ES-I3 (cell line): ENCODE measurements around the gene ST6GALNAC3.
"Not testable (repeated sequence)": the region's sequence is repeated elsewhere in the genome, so short reads cannot be mapped to it uniquely, and the experiment has no call there.

Experiments
- H3K36me3 ChIP-seq: 2 replicates; pipeline ENCODE4 v1.6.1; 2013; ENCODE audit warnings: mild to moderate bottlenecking, low read length, control low read depth, moderate library complexity; ENCODE audit not compliant: insufficient read depth
- H3K4me1 ChIP-seq: 2 replicates; pipeline ENCODE4 v1.6.1; 2013; ENCODE audit warnings: mild to moderate bottlenecking, control low read depth, low read length; ENCODE audit not compliant: insufficient read depth
- H3K9ac ChIP-seq: 2 replicates; pipeline ENCODE4 v1.6.1; 2013; ENCODE audit warnings: low read depth, mild to moderate bottlenecking, low read length, moderate library complexity
- H3K9me3 ChIP-seq: 2 replicates; pipeline ENCODE4 v1.6.1; 2013; ENCODE audit warnings: mild to moderate bottlenecking, low read length, moderate library complexity; ENCODE audit not compliant: control insufficient read depth, insufficient read depth

The ST6GALNAC3 gene

DNA sequence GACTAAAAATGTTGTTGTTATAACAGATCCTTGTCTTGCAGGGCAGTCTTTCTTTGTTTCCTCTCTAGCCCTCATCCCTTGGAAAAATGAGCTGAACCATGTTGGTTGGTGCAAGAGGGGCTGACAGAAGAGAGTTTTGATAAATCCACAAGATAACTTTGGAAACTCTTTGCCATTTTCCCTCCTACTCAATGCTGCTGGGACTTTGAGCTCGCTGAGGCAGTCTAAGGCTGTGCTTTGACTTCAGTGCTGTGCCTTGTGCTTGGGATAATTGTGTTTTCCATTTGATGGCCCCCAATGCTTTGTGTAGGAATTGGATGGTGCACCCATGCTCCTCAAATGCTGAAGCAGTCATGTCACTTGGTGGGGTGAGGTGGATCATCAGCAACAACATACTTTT, 31.7 kb downstream of the ST6GALNAC3 start:
- no peaks in the 10 kb centered on the region for H3K9me3 ChIP-seq
- no peaks in the 10 kb centered on the region for H3K4me1 ChIP-seq
- no peaks in the 10 kb centered on the region for H3K36me3 ChIP-seq
- H3K9ac ChIP-seq = no peak overlapping the region

DNA sequence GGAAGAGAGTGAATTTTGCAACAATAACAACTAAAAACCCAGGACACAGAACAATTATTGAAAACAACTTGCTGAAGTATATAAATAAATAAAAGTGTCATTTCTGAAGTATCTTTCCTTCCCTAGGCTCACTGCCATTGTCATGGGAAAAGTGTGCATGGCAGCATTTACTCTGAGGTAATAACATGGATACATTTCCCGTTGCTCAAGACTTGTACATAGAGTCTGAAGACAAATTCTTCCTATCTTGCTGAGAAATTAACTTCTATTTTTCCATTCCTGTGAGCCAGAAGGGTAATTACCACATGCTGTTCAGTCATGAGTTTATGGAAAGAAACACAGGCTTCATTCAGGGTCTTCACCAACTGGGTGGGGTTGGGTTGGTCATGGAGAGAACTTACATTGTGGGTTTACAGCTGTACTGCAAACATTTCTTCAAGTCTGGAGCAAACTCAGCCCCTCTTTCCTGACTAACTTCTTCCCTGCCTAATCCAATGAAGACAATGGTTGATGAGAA, 32.2 kb downstream of the ST6GALNAC3 start:
- no peaks in the 10 kb centered on the region for H3K9me3 ChIP-seq
- no peaks in the 10 kb centered on the region for H3K4me1 ChIP-seq
- H3K9ac ChIP-seq = no peak overlapping the region
- no peaks in the 10 kb centered on the region for H3K36me3 ChIP-seq

DNA sequence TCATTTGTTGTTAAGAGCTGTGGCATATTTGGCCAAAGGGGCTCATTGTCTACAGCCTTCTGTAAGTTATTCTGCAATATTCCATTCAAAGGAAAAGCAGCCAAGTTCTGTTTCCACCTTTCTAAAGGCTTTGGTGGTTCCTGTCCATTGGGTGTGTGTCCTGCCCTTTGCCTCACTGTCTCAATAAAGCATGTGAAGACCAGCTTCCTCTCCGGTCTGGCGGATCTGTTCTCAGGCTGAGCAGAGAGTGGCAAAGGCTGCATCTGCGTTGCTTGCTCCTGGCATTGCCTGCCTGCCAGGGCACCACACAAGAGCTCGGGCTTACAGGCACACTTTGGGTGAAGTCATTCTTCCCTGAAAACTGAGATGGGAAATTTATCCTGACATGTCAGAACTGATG, 34.9 kb downstream of the ST6GALNAC3 start:
- H3K9ac ChIP-seq = no peak overlapping the region
- no peaks in the 10 kb centered on the region for H3K4me1 ChIP-seq
- H3K9me3 ChIP-seq = no peaks in the 10 kb centered on the region
- no peaks in the 10 kb centered on the region for H3K36me3 ChIP-seq

DNA sequence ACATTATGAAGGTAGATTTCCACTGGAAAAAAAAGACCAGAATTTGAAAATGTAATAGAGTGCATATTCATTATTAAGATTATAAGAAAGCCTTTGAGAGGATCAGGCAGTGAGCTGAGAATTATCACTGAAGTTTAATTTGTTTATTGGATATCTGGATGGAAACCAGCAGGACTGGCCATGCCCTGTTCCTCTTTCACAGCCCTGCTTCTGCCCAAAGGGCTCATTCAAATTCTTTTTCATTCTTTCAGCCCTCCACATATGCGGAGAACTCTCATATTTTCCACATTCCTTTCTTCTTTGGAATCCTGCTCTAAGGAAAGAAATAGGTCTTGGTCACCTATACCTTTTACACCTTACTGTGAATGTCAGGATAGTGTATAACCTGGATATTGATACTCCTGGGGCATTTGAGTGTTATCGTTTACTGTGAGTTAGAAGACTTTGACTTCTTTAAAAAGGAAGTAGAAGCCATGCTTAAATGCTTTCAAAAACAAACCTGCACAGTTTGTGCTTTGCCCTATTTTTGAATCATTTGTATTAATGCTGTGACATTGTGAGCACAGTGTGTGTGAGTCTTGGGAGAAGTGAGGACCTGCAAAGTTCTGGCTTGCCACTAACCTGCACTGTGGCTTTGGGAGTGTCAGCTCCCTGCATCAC, 35.5 kb downstream of the ST6GALNAC3 start:
- Histone ChIP-seq H3K9ac (no peak overlapping the region), H3K9me3 (no peaks in the 10 kb centered on the region), H3K4me1 (no peaks in the 10 kb centered on the region), H3K36me3 (no peaks in the 10 kb centered on the region)

DNA sequence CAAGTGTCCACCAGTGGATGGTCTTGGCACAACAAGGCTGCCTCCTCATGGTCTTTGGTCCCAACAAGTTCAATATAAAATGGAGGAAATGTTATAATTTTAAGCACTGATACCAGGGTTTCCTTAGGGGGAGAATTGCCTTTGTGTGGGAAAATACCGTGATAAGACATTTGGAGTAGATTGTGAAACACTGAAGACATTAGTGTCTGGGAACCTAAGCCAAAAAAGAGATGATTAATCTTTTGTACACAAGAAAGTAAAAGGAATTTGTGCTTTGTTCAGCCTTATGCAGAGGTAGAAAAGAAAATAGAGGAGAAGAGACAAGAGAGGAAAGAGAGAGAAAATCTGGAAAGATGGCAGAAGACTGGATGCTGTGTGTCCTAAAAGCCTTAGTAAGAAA, 36.1 kb downstream of the ST6GALNAC3 start:
- Histone ChIP-seq H3K9ac (no peak overlapping the region), H3K4me1 (no peaks in the 10 kb centered on the region), H3K9me3 (no peaks in the 10 kb centered on the region), H3K36me3 (no peaks in the 10 kb centered on the region)

DNA sequence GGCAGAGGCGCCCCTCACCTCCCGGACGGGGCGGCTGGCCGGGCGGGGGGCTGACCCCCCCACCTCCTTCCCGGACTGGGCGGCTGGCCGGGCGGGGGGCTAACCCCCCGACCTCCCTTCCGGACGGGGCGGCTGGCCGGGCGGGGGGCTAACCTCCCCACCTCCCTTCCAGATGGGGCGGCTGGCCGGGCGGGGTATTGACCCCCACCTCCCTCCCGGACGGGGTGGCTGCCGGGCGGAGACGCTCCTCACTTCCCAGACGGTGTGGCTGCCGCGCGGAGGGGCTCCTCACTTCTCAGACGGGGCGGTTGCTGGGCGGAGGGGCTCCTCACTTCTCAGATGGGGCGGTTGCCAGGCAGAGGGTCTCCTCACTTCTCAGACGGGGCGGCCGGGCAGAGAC, 37.8 kb downstream of the ST6GALNAC3 start:
- not testable (repeated sequence) for H3K36me3 ChIP-seq, H3K9me3 ChIP-seq, H3K9ac ChIP-seq, H3K4me1 ChIP-seq

DNA sequence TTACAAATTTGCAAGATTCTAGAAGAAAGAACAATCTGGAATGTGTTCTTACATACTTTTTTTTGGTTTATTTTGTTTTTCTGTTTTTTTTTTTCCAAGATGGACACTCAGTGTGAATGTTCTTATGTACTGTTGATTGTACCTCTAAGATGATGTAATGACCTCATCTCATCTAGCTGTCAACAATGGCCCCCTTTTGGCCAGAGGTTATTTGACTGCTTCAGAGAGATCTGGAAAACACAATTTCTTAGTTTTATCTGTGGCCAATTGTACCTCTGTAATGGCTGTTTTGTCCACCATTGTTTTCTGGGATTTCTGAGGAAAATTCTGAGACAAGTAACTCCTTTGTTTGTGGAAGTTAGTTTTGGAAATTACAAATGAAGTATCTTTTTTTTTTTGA, 38.9 kb downstream of the ST6GALNAC3 start:
- Histone ChIP-seq H3K9me3 (no peaks in the 10 kb centered on the region), H3K4me1 (no peaks in the 10 kb centered on the region), H3K36me3 (no peaks in the 10 kb centered on the region), H3K9ac (no peak overlapping the region)

DNA sequence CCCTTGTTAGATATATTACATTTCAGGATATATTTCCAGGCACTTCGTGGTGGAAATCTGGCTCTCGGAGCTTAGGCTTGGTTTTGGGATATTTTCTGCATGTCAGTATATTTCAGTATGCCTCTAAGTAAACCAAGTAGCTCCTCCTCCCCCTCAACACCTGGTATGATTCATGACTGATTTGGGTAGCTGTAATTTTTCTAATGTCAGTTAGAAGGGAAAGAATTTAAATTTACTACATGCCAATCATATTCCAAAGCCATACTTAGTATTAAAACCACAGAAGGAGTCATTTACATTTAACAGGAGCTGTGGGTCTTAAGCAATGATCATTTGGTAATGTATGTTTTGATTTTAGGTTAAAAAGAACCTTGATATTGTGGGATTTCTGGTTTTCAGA, 40.6 kb downstream of the ST6GALNAC3 start:
- H3K36me3 ChIP-seq = no peaks in the 10 kb centered on the region
- no peak overlapping the region for H3K9ac ChIP-seq
- H3K9me3 ChIP-seq = no peaks in the 10 kb centered on the region
- H3K4me1 ChIP-seq = no peaks in the 10 kb centered on the region

DNA sequence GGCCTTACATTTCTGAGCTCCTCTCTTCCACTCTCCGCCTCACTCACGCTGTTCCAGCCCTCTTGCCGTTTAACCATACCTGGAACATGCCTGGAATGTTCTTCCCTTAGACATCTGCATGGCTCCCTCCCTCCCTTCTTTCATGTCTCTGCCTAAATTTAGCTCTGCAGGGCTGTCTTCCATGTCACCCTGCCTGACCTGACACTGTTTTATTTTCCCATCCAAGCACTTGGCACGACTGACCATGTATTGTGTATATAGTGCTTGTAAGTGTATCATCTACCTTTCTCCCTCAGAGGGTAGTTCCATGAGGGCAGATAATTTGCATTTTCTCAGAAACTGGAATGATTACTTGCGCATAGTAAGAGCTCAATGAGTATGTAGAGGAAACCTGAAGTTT, 47.3 kb downstream of the ST6GALNAC3 start:
- Histone ChIP-seq H3K4me1 (no peaks in the 10 kb centered on the region), H3K36me3 (no peaks in the 10 kb centered on the region), H3K9ac (no peak overlapping the region), H3K9me3 (no peaks in the 10 kb centered on the region)

DNA sequence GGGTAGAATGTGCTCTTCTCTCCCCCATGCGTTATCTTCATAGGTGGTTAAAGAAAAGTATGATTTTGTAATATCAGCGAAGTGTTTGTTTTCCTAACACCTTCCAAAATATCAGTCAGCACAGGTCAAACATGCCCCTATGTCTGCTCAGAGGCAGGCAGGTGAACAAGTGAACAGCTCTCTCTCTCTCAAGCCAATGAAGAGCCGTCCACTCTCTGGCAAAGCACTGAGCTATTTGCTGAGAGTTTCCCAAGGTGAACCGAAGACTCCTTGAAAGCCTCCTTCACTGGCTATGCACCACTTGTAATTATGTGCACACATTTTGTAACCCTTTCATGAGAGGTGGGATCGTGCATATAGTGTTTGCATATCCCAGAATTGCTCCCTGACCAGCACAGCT, 47.7 kb downstream of the ST6GALNAC3 start:
- H3K36me3 ChIP-seq = no peaks in the 10 kb centered on the region
- H3K4me1 ChIP-seq = no peaks in the 10 kb centered on the region
- H3K9ac ChIP-seq = no peak overlapping the region
- H3K9me3 ChIP-seq = no peaks in the 10 kb centered on the region

DNA sequence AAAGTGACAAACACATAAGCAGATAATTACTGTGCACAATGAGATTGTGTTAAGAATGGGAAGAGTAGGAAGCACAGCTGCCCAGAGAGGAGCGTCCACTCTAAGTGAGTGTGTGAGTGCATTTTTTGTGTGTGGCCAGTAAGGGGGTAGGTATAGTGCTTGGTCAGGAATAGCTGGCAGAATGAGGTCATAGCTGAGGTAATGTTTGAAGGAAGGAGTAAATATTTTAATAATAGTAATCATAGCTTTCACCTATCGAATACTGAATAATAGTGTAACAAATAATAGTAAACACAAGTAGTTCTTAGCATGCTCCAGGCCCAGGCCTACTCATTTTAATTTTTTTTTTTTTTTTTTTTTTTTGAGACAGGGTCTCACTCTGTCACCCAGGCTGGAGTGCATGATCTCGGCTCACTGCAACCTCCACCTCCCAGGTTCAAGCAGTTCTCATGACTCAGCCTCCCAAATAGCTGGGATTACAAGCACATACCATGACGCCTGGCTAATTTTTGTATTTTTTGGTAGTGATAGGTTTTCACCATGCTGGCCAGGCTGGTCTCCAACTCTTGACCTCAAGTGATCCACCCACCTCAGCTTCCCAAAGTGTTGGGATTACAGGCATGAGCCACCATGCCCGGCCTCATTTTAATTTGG, 49.0 kb downstream of the ST6GALNAC3 start:
- not testable (repeated sequence) for H3K4me1 ChIP-seq, H3K36me3 ChIP-seq, H3K9ac ChIP-seq, H3K9me3 ChIP-seq

DNA sequence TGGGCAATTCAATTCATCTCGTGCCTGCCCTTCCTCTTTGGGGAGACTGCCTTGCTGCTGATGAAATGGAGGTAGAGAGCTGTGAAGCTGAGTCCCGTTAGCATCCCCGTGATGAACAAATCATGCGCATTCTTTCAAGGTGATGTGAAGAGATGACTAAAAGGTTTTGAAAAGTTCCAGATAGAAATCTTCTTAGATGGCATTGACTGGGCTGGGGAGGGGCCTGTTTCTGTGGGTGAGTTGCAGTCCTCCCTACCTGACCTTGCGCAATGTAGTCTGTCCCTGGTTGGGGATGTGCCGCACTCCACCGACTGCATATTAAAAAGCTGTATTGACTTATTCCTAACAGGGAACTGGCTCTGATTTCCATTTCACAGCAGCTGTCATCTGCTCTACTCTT, 49.6 kb downstream of the ST6GALNAC3 start:
- Histone ChIP-seq H3K36me3 (no peaks in the 10 kb centered on the region), H3K9ac (no peak overlapping the region), H3K9me3 (no peaks in the 10 kb centered on the region), H3K4me1 (no peaks in the 10 kb centered on the region)

DNA sequence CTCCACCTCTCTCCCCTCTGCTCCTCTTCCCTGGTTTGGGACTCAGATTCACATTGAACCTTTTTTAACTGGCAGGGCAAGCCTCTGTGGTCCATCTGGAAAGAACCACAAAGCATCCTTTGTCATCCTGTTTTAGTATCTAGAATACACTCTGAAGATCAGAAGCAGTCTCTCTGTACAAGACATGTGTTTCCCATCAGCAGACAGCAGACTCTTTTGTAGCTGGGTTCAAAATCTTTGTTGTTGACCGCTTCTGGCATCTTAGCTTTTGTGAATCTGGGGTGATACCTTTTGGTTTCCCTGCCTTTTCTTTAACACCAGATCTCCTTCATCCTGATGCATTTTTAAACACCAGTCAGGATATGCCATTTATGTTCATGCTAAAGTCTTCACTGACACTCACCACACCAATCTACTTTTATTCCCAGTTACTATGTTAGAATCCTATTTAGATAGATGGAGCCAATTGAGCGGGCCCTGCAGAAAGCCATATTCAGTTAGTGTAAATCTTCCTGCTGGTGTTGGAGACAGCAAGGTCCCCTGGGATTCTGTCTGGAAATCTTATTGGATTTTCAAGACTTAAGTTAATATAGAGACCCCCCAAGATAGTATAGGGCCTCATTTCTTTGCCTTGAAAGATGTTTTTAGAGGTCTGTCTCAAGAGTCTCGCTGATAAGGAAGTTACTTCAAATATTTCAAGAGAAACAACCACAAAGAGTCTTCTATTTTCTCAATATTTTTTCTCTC, 51.1 kb downstream of the ST6GALNAC3 start:
- Histone ChIP-seq H3K9ac (no peak overlapping the region), H3K4me1 (no peaks in the 10 kb centered on the region), H3K9me3 (no peaks in the 10 kb centered on the region), H3K36me3 (no peaks in the 10 kb centered on the region)

DNA sequence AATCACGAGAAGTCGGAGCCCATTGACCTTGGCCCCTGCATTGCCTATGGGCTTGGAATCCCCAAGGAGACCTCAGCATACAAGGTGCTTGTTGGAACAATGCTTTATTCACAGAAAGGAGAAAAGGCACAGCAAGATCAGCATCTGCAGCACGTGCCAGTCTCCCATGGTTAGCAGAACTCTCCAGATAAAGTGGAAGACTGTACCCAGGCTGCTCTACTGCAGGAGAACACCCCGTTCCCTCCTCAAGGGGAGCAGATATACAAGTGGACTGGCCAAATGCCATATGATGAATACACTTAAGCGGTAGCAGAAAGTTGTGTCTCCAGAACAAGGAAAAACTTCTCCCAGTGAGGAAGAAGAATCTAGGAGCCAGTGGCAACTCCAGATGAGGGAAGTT, 53.5 kb downstream of the ST6GALNAC3 start:
- Histone ChIP-seq H3K4me1 (no peaks in the 10 kb centered on the region), H3K36me3 (no peaks in the 10 kb centered on the region), H3K9ac (no peak overlapping the region), H3K9me3 (no peaks in the 10 kb centered on the region)

DNA sequence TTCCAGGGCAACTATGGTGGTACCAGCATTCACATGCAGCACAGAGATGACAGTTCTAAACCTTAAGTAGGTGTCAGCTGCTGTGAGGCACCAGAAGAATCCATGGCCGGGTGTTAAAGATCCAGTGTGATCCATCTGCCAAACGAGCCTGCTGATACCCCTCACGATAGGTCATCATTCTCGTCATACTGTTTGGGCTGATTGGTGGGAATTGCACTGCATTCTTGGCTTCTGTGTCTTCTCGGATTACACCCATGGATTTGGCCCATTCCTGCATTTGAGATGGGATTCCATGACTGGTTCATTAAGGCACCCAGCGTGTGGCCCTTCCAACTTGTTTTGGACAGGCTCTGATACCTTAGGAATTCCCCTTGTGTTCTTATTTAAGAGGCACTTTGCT, 55.2 kb downstream of the ST6GALNAC3 start:
- Histone ChIP-seq H3K9me3 (no peaks in the 10 kb centered on the region), H3K9ac (no peak overlapping the region), H3K4me1 (no peaks in the 10 kb centered on the region), H3K36me3 (no peaks in the 10 kb centered on the region)
